Hepatocyte (in vitro differentiated cells): Measurements from ENCODE around the gene PDLIM5. TPM values are rescaled to one million over a fixed set of nuclear protein-coding genes. Genes with fewer than 3 reads are reported as not detected.
A peak's percentile ranks its signal among the peaks of the same experiment; 100 is the strongest.

Experiments used
- DNase-seq: peaks from one replicate; pipeline ENCODE4 v3.0.0-alpha.2; 2016; ENCODE audit warnings: low spot score
- H2AFZ ChIP-seq: fragments of 200-600 bp; sonication (generic); 2 replicates; pipeline ENCODE4 v1.6.0; 2016; ENCODE audit warnings: antibody characterized with exemption, mild to moderate bottlenecking
- H3K27ac ChIP-seq: fragments of 200-600 bp; sonication (generic); 2 replicates; pipeline ENCODE4 v1.5.1; 2016; ENCODE audit warnings: mild to moderate bottlenecking
- H3K27me3 ChIP-seq: fragments of 200-600 bp; sonication (generic); 2 replicates; pipeline ENCODE4 v1.6.1; 2016
- H3K36me3 ChIP-seq: fragments of 200-600 bp; sonication (generic); replicated peaks from 2 replicates; pipeline ENCODE4 v1.5.1; 2016; ENCODE audit warnings: low read depth; ENCODE audit not compliant: insufficient read depth
- H3K4me1 ChIP-seq: fragments of 200-600 bp; sonication (generic); 2 replicates; pipeline ENCODE4 v1.5.1; 2016; ENCODE audit warnings: mild to moderate bottlenecking, moderate library complexity; ENCODE audit not compliant: insufficient read depth
- H3K4me2 ChIP-seq: fragments of 200-600 bp; sonication (generic); 2 replicates; pipeline ENCODE4 v1.6.0; 2016
- H3K4me3 ChIP-seq: fragments of 200-600 bp; sonication (generic); 2 replicates; pipeline ENCODE4 v1.5.1; 2016; ENCODE audit warnings: mild to moderate bottlenecking
- H3K79me2 ChIP-seq: fragments of 200-600 bp; sonication (generic); 2 replicates; pipeline ENCODE4 v1.6.0; 2017; ENCODE audit warnings: mild to moderate bottlenecking
- H3K9me2 ChIP-seq: fragments of 200-600 bp; sonication (generic); replicated peaks from 2 replicates; pipeline ENCODE4 v1.6.0; 2017; ENCODE audit warnings: mild to moderate bottlenecking; ENCODE audit not compliant: insufficient read depth
- H3K9me3 ChIP-seq: fragments of 200-600 bp; sonication (generic); 2 replicates; pipeline ENCODE4 v1.5.1; 2016; ENCODE audit warnings: low read depth, mild to moderate bottlenecking
- H4K20me1 ChIP-seq: fragments of 200-600 bp; sonication (generic); 2 replicates; pipeline ENCODE4 v1.6.0; 2016; ENCODE audit warnings: mild to moderate bottlenecking; ENCODE audit not compliant: insufficient read depth, poor library complexity, severe bottlenecking
- CTCF ChIP-seq: fragments of 200-600 bp; sonication (generic); IDR thresholded peaks from 2 replicates; pipeline ENCODE4 v1.5.1; 2016; ENCODE audit warnings: antibody characterized with exemption, mild to moderate bottlenecking; ENCODE audit not compliant: poor library complexity
- EZH2 ChIP-seq: fragments of 200-600 bp; sonication (generic); IDR thresholded peaks from 2 replicates; pipeline ENCODE4 v1.6.1; 2016; ENCODE audit warnings: antibody characterized with exemption, mild to moderate bottlenecking, borderline replicate concordance
- EZH2phosphoT487 ChIP-seq: fragments of 200-600 bp; sonication (generic); IDR thresholded peaks from one replicate; pipeline ENCODE4 v1.6.1; 2018; ENCODE audit warnings: antibody characterized with exemption, mild to moderate bottlenecking, low read depth, moderate library complexity; ENCODE audit not compliant: unreplicated experiment, severe bottlenecking
- WGBS: methylation state at CpG from one replicate; pipeline ENCODE4 v1.1.6; 2016; ENCODE audit warnings: low lambda C conversion rate; ENCODE audit errors: missing lambda C conversion rate; 5-methylcytosine and 5-hydroxymethylcytosine counted together
- polyA plus RNA-seq: library from polyadenylated mRNA; unstranded; fragments of >200 nt; fragmentation: Nextera tagmentation; extraction: Ambion mirVana; gene quantifications from 2 replicates; pipeline ENCODE4 v1.2.1, GENCODE V29; 2016
- total RNA-seq: library from RNA; depleted of rRNA; stranded (reverse); fragments of >200 nt; gene quantifications from 2 replicates; pipeline ENCODE4 v1.2.3, GENCODE V29; 2014

The PDLIM5 gene
- total and polyA plus RNA-seq, 2 experiments from 2014 or later: 97.1 to 121 TPM

GRCh38 chr4:94406668-94407437 lies 44.9 kb upstream of the PDLIM5 start:
- Histone ChIP-seq H4K20me1 (no peaks in the 10 kb centered on the region), H3K27me3 (no peaks in the 10 kb centered on the region), H3K9me3 (no peaks in the 10 kb centered on the region), H3K4me1 (peaks cover 3% of the 10 kb centered on the region), H2AFZ (no peak overlapping the region), H3K36me3 (no peaks in the 10 kb centered on the region), H3K4me2 (peak overlapping the region; percentile 30), H3K79me2 (no peaks in the 10 kb centered on the region), H3K9me2 (no peaks in the 10 kb centered on the region), H3K4me3 (no peak overlapping the region), H3K27ac (no peak overlapping the region)
- peak; percentile 93 for DNase-seq
- TF ChIP-seq EZH2phosphoT487 (no peak), CTCF (peak; percentile 94)
- WGBS: 17% methylated on average over 10 of the region's 10 CpGs

GRCh38 chr4:94407846-94408245 lies 43.9 kb upstream of the PDLIM5 start:
- no peaks in the 10 kb centered on the region for H3K27me3 ChIP-seq
- H3K27ac ChIP-seq: no peak overlapping the region
- no peak overlapping the region for H2AFZ ChIP-seq
- H3K4me1 ChIP-seq: peaks cover 12% of the 10 kb centered on the region
- no peaks in the 10 kb centered on the region for H3K36me3 ChIP-seq
- H3K4me3 ChIP-seq: no peak overlapping the region
- H3K9me2 ChIP-seq: no peaks in the 10 kb centered on the region
- WGBS: 74% methylated on average over 2 of the region's 2 CpGs
- H3K9me3 ChIP-seq: no peaks in the 10 kb centered on the region
- no peak overlapping the region for H3K4me2 ChIP-seq
- TF ChIP-seq EZH2phosphoT487: no peak
- no peak for TF ChIP-seq CTCF
- no peak for TF ChIP-seq EZH2
- DNase-seq: no peak
- H4K20me1 ChIP-seq: no peaks in the 10 kb centered on the region
- H3K79me2 ChIP-seq: no peaks in the 10 kb centered on the region

- no peak overlapping the region for H2AFZ ChIP-seq
- no peak for TF ChIP-seq EZH2phosphoT487
- TF ChIP-seq CTCF: no peak
- no peak for TF ChIP-seq EZH2
- H3K4me1 ChIP-seq: peaks cover 18% of the 10 kb centered on the region
- no peaks in the 10 kb centered on the region for H3K36me3 ChIP-seq
- no peaks in the 10 kb centered on the region for H3K9me2 ChIP-seq
- no peak overlapping the region for H3K4me3 ChIP-seq
- no peaks in the 10 kb centered on the region for H4K20me1 ChIP-seq
- no peaks in the 10 kb centered on the region for H3K9me3 ChIP-seq
- H3K79me2 ChIP-seq: no peaks in the 10 kb centered on the region
- 62% methylated on average over 5 of the region's 5 CpGs for WGBS
- H3K27ac ChIP-seq: peak overlapping the region; percentile 39
- DNase-seq: peak; percentile 52
- H3K4me2 ChIP-seq: peak overlapping the region; percentile 3
- H3K27me3 ChIP-seq: no peaks in the 10 kb centered on the region
These were observed 43.0 kb upstream of the PDLIM5 start for GRCh38 chr4:94408549-94409374.
